ENCODE measurements around the gene WWOX.

WWOX gene

DNA sequence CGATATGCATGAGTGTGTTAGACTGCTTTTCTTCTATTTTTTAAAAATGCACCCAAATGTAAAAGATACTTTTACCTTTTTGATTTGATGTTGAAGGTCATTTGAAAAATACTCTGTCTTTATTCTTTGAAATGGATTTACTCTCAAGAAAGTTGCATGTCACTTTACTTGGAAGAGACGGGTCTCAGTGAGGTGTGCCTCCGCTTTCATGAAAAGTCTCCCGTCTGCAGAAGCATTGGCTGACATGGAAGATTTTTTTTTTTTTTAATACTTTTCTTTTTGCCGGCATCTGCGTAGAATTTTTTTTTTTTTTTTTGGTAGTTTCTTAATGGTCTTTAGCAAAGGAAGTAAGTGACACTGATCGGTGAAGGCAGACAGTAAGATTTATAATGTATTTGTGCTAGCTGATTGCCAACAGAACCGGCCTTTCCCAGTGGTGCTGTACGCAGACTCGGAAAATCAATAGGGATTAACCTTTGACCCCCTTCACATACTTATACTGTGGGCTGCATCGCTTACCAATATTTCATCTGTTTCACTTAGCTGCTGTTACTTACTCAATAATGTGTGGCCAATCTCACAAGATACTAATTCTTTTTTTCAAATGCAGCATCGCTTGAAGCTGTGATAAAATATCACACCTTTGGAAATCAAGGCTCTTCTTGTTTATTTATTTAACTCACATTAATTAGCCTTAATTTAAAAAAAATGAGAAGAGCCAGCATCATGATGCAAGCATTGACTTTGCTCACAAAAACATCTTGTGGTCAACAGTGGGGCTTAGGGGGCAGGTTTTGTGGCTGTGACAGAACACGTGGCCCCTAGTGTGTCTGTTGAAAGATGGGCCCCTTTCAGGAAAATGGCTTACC is 383.9 kb downstream of the WWOX start:
- no peak for DNase-seq

- DNase-seq, result no peak
Measured at GRCh38 chr16:78484509-78485058, 385.1 kb downstream of the WWOX start.

DNA sequence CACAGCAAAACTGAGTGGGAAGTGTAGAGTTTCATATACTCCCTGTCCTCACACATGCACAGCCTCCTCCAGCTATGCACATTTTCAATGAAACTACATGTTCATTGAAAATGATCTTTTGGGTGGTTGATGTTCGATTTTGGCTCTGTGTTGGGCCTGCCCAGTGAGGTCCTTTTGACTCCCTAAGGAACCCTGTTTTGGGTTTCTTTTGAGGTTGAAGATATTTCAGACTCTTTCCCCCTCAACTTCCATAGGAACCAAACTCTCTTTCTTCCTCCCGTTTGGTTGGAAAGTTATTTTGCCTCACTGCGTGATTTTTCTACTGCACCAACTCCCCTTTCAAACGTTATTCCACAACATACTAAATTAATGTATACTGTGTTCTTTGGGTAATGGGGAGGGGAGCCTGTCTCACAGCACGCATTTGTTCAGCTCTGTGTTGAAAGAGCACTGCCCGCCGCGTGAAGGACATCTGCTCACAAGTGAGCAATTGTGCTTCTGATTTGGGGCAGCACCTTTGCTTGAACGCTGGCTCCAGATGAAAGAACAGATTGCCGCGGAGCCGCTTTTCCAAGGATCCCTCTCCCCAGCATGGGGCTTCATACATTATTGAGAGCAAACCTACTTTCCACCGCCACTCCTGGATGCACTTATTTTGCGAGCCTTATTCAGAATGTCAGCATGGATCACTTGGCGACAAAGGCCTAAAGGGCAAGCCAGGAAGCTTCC is 385.9 kb downstream of the WWOX start:
- DNase-seq, result no peak

GRCh38 chr16:78485917-78486257 is 386.4 kb downstream of the WWOX start:
- DNase-seq, result no peak

GRCh38 chr16:78487471-78487870 is 388.0 kb downstream of the WWOX start:
- DNase-seq, result no peak

DNA sequence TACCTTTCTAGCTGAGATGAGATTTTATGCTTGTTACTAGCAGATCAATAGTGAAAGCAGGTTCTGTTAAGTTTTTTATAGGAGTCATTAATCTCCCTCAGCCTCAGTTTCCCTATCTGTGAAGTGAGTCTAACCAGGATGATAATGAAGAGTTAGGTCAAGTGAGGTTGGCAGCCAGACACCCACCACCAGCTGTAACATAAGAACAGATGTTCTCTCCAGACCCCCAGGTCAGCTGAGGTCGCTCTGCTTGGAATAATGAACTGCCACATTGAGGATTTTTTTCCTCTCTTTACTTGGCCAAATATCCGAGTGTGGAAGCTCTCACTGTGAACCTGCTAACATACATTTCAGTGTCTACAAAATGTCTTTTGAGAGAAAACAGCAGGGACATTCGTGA is 389.6 kb downstream of the WWOX start:
- no peak for DNase-seq

DNA sequence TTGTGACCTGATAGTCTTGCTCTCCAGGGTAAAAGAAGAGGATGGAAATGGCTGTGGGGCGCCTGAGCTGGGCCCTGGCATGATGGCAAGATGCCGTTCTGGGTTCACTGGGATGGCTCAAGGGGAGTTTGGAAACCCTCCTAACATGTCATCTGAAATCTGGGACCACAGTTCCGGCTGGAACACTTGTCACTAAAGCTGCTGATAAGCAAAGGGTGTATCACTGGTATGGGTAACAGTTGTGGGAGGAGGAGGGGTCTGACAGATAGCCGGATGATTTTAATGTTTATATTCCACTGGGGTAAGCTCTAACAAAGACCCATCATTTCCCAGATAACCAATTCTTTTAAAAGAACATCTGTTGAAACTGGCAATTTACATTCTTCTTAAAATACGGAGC is 390.2 kb downstream of the WWOX start:
- DNase-seq, result no peak

- no peak for DNase-seq
Measured at GRCh38 chr16:78490431-78490830, 391.0 kb downstream of the WWOX start.

DNA sequence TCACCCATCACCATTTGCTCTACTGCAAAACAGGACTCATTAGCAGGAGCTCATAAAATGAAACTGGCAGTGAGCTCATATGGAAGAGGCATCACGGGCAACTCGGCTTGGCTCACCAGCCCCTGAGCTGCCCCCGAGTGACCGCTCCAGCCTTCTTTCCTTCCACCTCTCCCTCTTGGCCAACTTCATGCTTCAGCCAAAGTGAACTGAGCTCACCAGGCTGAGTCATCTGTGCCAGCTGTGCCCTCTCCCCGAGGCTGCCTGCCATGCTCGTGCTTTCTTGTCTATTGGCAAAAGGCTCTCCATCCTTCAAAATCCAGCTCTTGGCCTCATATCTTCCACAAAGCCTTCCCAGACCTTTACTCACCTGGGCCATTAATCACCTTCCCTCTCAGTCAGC is 391.4 kb downstream of the WWOX start:
- DNase-seq, result no peak

- DNase-seq, result no peak
Measured at GRCh38 chr16:78493573-78493972, 394.1 kb downstream of the WWOX start.

GRCh38 chr16:78494105-78494504 is 394.7 kb downstream of the WWOX start:
- no peak for DNase-seq

- DNase-seq, result no peak
Measured at GRCh38 chr16:78494674-78495073, 395.2 kb downstream of the WWOX start.

DNA sequence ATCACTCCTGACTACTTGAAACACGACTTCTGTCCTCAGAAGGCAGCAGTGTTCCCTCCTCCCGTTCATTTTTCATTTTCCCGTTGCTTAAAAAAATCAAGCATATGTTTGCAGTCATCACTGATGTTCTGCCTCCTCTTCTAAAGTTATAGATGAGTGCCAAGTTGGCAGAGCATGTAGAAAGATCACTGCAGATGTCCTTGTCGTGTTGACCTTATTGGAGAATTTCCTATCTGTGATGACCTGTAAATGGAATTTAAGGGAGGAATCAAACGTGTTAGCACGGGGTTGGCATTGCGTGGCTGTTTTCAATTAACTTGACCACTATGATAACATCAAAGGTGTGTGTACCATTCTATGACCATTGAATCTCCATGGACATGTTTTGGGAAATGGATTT is 396.7 kb downstream of the WWOX start:
- no peak for DNase-seq

DNA sequence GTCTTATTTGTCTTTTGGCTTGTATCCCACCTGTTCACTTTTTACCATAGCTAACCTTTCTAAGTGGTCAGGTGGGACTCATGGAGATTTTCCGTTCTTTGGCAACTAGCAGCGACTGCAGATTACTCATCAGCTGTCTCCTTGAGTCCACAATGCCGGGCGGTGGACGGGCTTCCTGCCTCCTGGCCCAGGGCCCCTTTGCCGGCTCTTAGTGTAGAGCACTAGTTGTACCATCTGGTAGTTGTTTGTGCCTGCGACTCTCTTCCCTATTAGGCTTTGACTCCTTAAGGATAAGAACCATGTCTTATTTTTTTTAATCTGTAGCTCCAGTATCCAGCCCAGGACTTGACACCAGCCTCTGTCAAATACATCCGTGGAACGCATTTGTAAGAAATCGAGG is 399.9 kb downstream of the WWOX start:
- no peak for DNase-seq

- no peak for DNase-seq
Measured at GRCh38 chr16:78500659-78501270, 401.3 kb downstream of the WWOX start.

GRCh38 chr16:78501744-78502143 is 402.3 kb downstream of the WWOX start:
- no peak for DNase-seq

- DNase-seq, result no peak
Measured at GRCh38 chr16:78502812-78503350, 403.4 kb downstream of the WWOX start.

- peak; percentile 55 for DNase-seq
Measured at GRCh38 chr16:78503602-78504001, 404.1 kb downstream of the WWOX start.

DNA sequence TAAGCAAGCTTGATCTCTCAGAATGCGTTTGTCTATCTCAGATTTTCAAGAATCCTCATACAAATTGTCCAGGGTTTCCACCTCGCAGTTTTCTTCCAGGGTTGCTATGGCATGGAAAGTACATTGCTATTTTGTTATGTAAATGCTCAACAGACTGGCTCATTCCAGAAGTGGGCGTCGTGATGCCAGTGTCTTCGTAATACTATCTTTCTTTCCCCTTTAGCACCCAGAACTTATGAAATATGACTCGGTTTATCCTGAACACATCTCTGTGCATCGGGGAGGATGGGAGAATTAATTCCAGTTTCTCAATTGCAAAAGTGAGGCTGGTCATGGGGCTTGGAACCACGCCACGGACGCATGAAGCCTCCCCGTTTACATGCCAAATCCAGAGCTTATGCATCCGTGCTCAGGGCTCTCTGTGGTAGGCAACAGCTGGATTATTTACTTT is 405.0 kb downstream of the WWOX start:
- DNase-seq, result no peak

- no peak for DNase-seq
Measured at GRCh38 chr16:78505036-78505435, 405.6 kb downstream of the WWOX start.

DNA sequence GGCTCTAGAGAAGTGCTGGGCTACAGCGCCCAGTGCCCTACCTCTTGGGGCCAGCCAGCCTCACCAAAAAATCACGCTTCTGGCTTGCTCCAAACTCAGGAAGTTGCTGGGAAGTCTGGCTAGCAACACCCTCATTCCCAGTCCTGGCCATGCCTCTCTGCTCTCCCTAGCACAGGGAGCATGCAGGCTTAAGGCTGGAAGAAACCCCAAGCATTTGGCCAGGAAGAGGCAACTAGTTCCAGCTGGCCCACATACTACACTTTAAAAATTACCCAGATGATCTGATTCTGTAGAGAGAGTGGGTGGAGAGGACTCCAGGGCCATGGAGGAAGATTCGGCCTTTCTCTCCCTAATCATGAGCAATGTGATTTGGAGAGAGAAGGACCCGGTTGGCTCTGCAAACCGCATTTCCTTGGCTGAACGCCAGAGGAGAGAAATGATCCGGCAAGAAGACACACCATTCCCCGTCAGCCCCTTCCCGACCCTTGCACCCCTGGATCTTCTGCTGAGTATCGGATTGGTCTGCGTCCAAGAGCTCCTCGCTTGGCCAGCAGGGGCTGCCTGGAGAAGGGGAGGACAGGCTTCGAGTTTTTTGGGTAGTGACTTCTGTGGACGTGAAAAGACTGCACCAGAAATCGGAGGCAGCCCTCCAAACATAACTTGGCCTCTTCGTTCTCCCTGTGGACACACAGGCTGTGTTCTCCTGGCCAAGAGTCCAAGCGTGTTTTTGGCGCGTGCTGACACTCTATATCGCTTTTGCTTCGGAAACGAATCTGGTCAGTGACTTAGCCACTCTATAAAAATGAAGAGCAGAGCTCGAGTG is 406.3 kb downstream of the WWOX start:
- no peak for DNase-seq
